CD4-positive, alpha-beta memory T cell (primary cell): ENCODE measurements around the gene AGBL1. TPM values are rescaled to one million over a fixed set of nuclear protein-coding genes. Genes with fewer than 3 reads are reported as not detected.

Experiments used
- CTCF ChIA-PET: fragments of 350-600 bp; sonication (Branson Sonifier 250); formaldehyde crosslinking; loops from one replicate; lab custom pipeline; 2021; ENCODE audit warnings: inconsistent platforms; ENCODE audit not compliant: partially characterized antibody; lab: Charles Lee
- POLR2A ChIA-PET: fragments of 350-600 bp; sonication (Branson Sonifier 250); formaldehyde crosslinking; loops from one replicate; lab custom pipeline; 2021; ENCODE audit not compliant: partially characterized antibody; lab: Charles Lee
- DNase-seq, 5 donors: peaks; one replicate each; pipeline versions ENCODE4 v3.0.0 to v3.0.0-alpha.2; 2020 to 2022; ENCODE audit warnings: mixed read lengths in 1 of 5
- H3K27ac ChIP-seq: one replicate; pipeline ENCODE4 v1.7.0; 2013; ENCODE audit warnings: low read depth, low read length
- H3K27me3 ChIP-seq: 2 replicates; pipeline ENCODE4 v1.7.0; 2013; ENCODE audit warnings: mild to moderate bottlenecking, low read length, moderate library complexity; ENCODE audit not compliant: insufficient read depth
- H3K36me3 ChIP-seq: 2 replicates; pipeline ENCODE4 v1.7.0; 2013; ENCODE audit warnings: mild to moderate bottlenecking, low read length, moderate library complexity; ENCODE audit not compliant: insufficient read depth
- H3K4me1 ChIP-seq: 2 replicates; pipeline ENCODE4 v1.7.0; 2013; ENCODE audit warnings: mild to moderate bottlenecking, low read length, moderate library complexity; ENCODE audit not compliant: insufficient read depth
- H3K4me3 ChIP-seq, 2 donors: one replicate each; pipeline ENCODE4 v1.7.0; 2013; ENCODE audit warnings: low read length in 2 of 2, mild to moderate bottlenecking in 1 of 2
- H3K9me3 ChIP-seq, 2 donors: one replicate each; pipeline ENCODE4 v1.7.0; 2013; ENCODE audit warnings: low read length in 2 of 2, control low read depth in 1 of 2; ENCODE audit not compliant: control insufficient read depth in 1 of 2
- H3K27ac Mint-ChIP-seq, 7 donors: one replicate each; pipeline ENCODE4 v1.8.0; 2020 to 2021; ENCODE audit warnings: mixed read lengths in 7 of 7, mild to moderate bottlenecking in 6 of 7, inconsistent platforms in 3 of 7, moderate library complexity in 3 of 7
- H3K27me3 Mint-ChIP-seq, 2 donors: one replicate each; pipeline ENCODE4 v1.8.0; 2020 to 2021; ENCODE audit warnings: mixed read lengths in 2 of 2
- H3K36me3 Mint-ChIP-seq, 2 donors: one replicate each; pipeline ENCODE4 v1.8.0; 2020 to 2021; ENCODE audit warnings: mixed read lengths in 2 of 2, inconsistent platforms in 1 of 2, mild to moderate bottlenecking in 1 of 2
- H3K4me1 Mint-ChIP-seq, 4 donors: one replicate each; pipeline ENCODE4 v1.8.0; 2020 to 2021; ENCODE audit warnings: mixed read lengths in 4 of 4, mild to moderate bottlenecking in 1 of 4
- H3K4me3 Mint-ChIP-seq, 8 donors: one replicate each; pipeline ENCODE4 v1.8.0; 2020 to 2021; ENCODE audit warnings: mixed read lengths in 8 of 8, mild to moderate bottlenecking in 7 of 8, moderate library complexity in 6 of 8, inconsistent platforms in 3 of 8
- H3K9me3 Mint-ChIP-seq, 8 donors: one replicate each; pipeline ENCODE4 v1.8.0; 2020 to 2021; ENCODE audit warnings: mixed read lengths in 8 of 8, mild to moderate bottlenecking in 5 of 8, inconsistent platforms in 3 of 8, moderate library complexity in 1 of 8
- intact Hi-C: fragments of 100-400 bp; cut with micrococcal nuclease; formaldehyde crosslinking; loops from one replicate; pipeline ENCODE4 v1.15.1; 2023
- polyA plus RNA-seq, 2 donors: library from polyadenylated mRNA; unstranded; fragments of 300-500 nt; fragmentation: Illumina TruSeq; gene quantifications; one replicate each; pipeline ENCODE4 v1.2.3, GENCODE V29; 2021
- total RNA-seq, 2 experiments: library from RNA; stranded (reverse); gene quantifications; one replicate each; pipeline ENCODE4 v1.2.3, GENCODE V29; 2021

AGBL1 gene
- total and polyA plus RNA-seq, 4 experiments from 2014 or later, result not detected

- Histone ChIP-seq H3K27ac (no peak overlapping the region), H3K9me3 (no peaks in the 10 kb centered on the region), H3K27me3 (no peaks in the 10 kb centered on the region), H3K4me1 (no peaks in the 10 kb centered on the region), H3K36me3 (no peaks in the 10 kb centered on the region), H3K4me3 (no peak overlapping the region)
- peaks cover 8 to 12% of the 10 kb centered on the region in 2 donors for H3K27me3 Mint-ChIP-seq
- no peaks in the 10 kb centered on the region for H3K9me3 Mint-ChIP-seq
- no peaks in the 10 kb centered on the region for H3K36me3 Mint-ChIP-seq
- peak in 1 of 5 donors; percentile 8 for DNase-seq
- H3K4me1 Mint-ChIP-seq, result no peaks in the 10 kb centered on the region
- intact Hi-C loops, result no loop called here
- POLR2A ChIA-PET, result no interaction called here
- H3K4me3 Mint-ChIP-seq, result no peak overlapping the region
- H3K27ac Mint-ChIP-seq, result peak overlapping the region in 1 of 7 donors; percentile 23
- CTCF ChIA-PET, result no interaction called here
Measured at GRCh38 chr15:86044981-86045380, 34.7 kb upstream of the AGBL1 start.

- no peaks in the 10 kb centered on the region for H3K36me3 ChIP-seq
- no peaks in the 10 kb centered on the region for H3K9me3 Mint-ChIP-seq
- H3K4me1 Mint-ChIP-seq, result no peaks in the 10 kb centered on the region
- H3K4me1 ChIP-seq, result no peaks in the 10 kb centered on the region
- ChIA-PET CTCF (no interaction called here), POLR2A (no interaction called here)
- H3K27ac Mint-ChIP-seq, result no peak overlapping the region
- no peak for DNase-seq
- no peaks in the 10 kb centered on the region for H3K9me3 ChIP-seq
- no peaks in the 10 kb centered on the region for H3K36me3 Mint-ChIP-seq
- peaks cover 1 to 3% of the 10 kb centered on the region in 2 donors for H3K27me3 Mint-ChIP-seq
- H3K27ac ChIP-seq, result no peak overlapping the region
- no peak overlapping the region for H3K4me3 ChIP-seq
- H3K27me3 ChIP-seq, result no peaks in the 10 kb centered on the region
- intact Hi-C loops, result no loop called here
- H3K4me3 Mint-ChIP-seq, result no peak overlapping the region
Measured at GRCh38 chr15:86054338-86054737, 25.3 kb upstream of the AGBL1 start.

GRCh38 chr15:86055688-86056087 is 24.0 kb upstream of the AGBL1 start:
- no peak overlapping the region for H3K27ac ChIP-seq
- Mint-ChIP-seq H3K36me3 (no peaks in the 10 kb centered on the region), H3K4me3 (no peak overlapping the region), H3K27me3 (peaks cover 3 to 4% of the 10 kb centered on the region in 2 donors), H3K9me3 (no peaks in the 10 kb centered on the region), H3K27ac (no peak overlapping the region), H3K4me1 (peaks cover 0 to 2% (median 0%) of the 10 kb centered on the region in 4 donors)
- no peak for DNase-seq
- POLR2A ChIA-PET, result no interaction called here
- CTCF ChIA-PET, result no interaction called here
- no peaks in the 10 kb centered on the region for H3K36me3 ChIP-seq
- no peaks in the 10 kb centered on the region for H3K9me3 ChIP-seq
- H3K4me3 ChIP-seq, result no peak overlapping the region
- intact Hi-C loops, result no loop called here
- no peaks in the 10 kb centered on the region for H3K27me3 ChIP-seq
- no peaks in the 10 kb centered on the region for H3K4me1 ChIP-seq

GRCh38 chr15:86059851-86060250 is 19.8 kb upstream of the AGBL1 start:
- no peak overlapping the region for H3K4me3 ChIP-seq
- H3K27ac ChIP-seq, result no peak overlapping the region
- ChIA-PET CTCF (no interaction called here), POLR2A (no interaction called here)
- H3K36me3 ChIP-seq, result no peaks in the 10 kb centered on the region
- H3K4me1 ChIP-seq, result no peaks in the 10 kb centered on the region
- intact Hi-C loops, result no loop called here
- Mint-ChIP-seq H3K4me3 (no peak overlapping the region), H3K4me1 (peaks cover 0 to 2% (median 0%) of the 10 kb centered on the region in 4 donors), H3K9me3 (no peaks in the 10 kb centered on the region), H3K36me3 (no peaks in the 10 kb centered on the region), H3K27me3 (peaks cover 6 to 10% of the 10 kb centered on the region in 2 donors), H3K27ac (no peak overlapping the region)
- no peaks in the 10 kb centered on the region for H3K9me3 ChIP-seq
- H3K27me3 ChIP-seq, result no peaks in the 10 kb centered on the region
- no peak for DNase-seq

- CTCF ChIA-PET, result no interaction called here
- Mint-ChIP-seq H3K27ac (no peak overlapping the region), H3K9me3 (no peaks in the 10 kb centered on the region), H3K36me3 (no peaks in the 10 kb centered on the region), H3K4me1 (peaks cover 0 to 2% (median 0%) of the 10 kb centered on the region in 4 donors), H3K27me3 (peaks cover 9 to 12% of the 10 kb centered on the region in 2 donors), H3K4me3 (no peak overlapping the region)
- Histone ChIP-seq H3K4me3 (no peak overlapping the region), H3K27ac (no peak overlapping the region), H3K27me3 (no peaks in the 10 kb centered on the region), H3K9me3 (no peaks in the 10 kb centered on the region), H3K4me1 (no peaks in the 10 kb centered on the region), H3K36me3 (no peaks in the 10 kb centered on the region)
- POLR2A ChIA-PET, result no interaction called here
- intact Hi-C loops, result no loop called here
- no peak for DNase-seq
Measured at GRCh38 chr15:86060674-86061073, 19.0 kb upstream of the AGBL1 start.

GRCh38 chr15:86061581-86061980 is 18.1 kb upstream of the AGBL1 start:
- POLR2A ChIA-PET, result no interaction called here

GRCh38 chr15:86062646-86063243 is 16.9 kb upstream of the AGBL1 start:
- no peaks in the 10 kb centered on the region for H3K4me1 ChIP-seq
- no peaks in the 10 kb centered on the region for H3K36me3 ChIP-seq
- CTCF ChIA-PET, result no interaction called here
- no peaks in the 10 kb centered on the region for H3K36me3 Mint-ChIP-seq
- DNase-seq, result no peak
- peaks cover 0 to 8% (median 4%) of the 10 kb centered on the region in 8 donors for H3K9me3 Mint-ChIP-seq
- no peak overlapping the region for H3K27ac Mint-ChIP-seq
- no peak overlapping the region for H3K4me3 ChIP-seq
- no peaks in the 10 kb centered on the region for H3K27me3 ChIP-seq
- H3K27me3 Mint-ChIP-seq, result peaks cover 9 to 12% of the 10 kb centered on the region in 2 donors
- H3K27ac ChIP-seq, result no peak overlapping the region
- POLR2A ChIA-PET, result no interaction called here
- intact Hi-C loops, result no loop called here
- H3K4me3 Mint-ChIP-seq, result no peak overlapping the region
- H3K4me1 Mint-ChIP-seq, result peaks cover 0 to 2% (median 0%) of the 10 kb centered on the region in 4 donors
- no peaks in the 10 kb centered on the region for H3K9me3 ChIP-seq

More at GRCh38 chr15:86061581-86061980, 18.1 kb upstream of the AGBL1 start:
- H3K9me3 Mint-ChIP-seq, result no peaks in the 10 kb centered on the region
- no peak overlapping the region for H3K27ac Mint-ChIP-seq
- Histone ChIP-seq H3K4me1 (no peaks in the 10 kb centered on the region), H3K27me3 (no peaks in the 10 kb centered on the region), H3K4me3 (no peak overlapping the region), H3K9me3 (no peaks in the 10 kb centered on the region), H3K27ac (no peak overlapping the region), H3K36me3 (no peaks in the 10 kb centered on the region)
- peaks cover 9 to 12% of the 10 kb centered on the region in 2 donors for H3K27me3 Mint-ChIP-seq
- CTCF ChIA-PET, result no interaction called here
- H3K4me3 Mint-ChIP-seq, result no peak overlapping the region
- H3K36me3 Mint-ChIP-seq, result no peaks in the 10 kb centered on the region
- H3K4me1 Mint-ChIP-seq, result peaks cover 0 to 2% (median 0%) of the 10 kb centered on the region in 4 donors
- intact Hi-C loops, result no loop called here
- no peak for DNase-seq
